CD14-positive monocyte (primary cell): ENCODE data around the gene CSK. TPM values are rescaled to one million over a fixed set of nuclear protein-coding genes. Genes with fewer than 3 reads are reported as not detected.
A peak's percentile ranks its signal among the peaks of the same experiment; 100 is the strongest.

ENCODE experiments used
- DNase-seq, 3 donors: peaks; one replicate each; pipeline ENCODE4 v3.0.0-alpha.2; 2011 to 2022
- H2AFZ ChIP-seq: 2 replicates; pipeline ENCODE4 v1.6.0; 2012; ENCODE audit warnings: mild to moderate bottlenecking, low read depth, low read length, inconsistent platforms; ENCODE audit not compliant: insufficient read depth, poor library complexity, severe bottlenecking
- H3K27ac ChIP-seq, 2 donors: 1 replicate in 1 of 2; 2 replicates in 1 of 2; pipeline ENCODE4 v1.5.1; 2012 to 2013; ENCODE audit warnings: low read length in 2 of 2, control low read depth in 1 of 2, inconsistent platforms in 1 of 2, low read depth in 1 of 2, mild to moderate bottlenecking in 1 of 2
- H3K27me3 ChIP-seq, 2 donors: one replicate each; pipeline versions ENCODE4 v1.6.0 to v1.6.1; 2011 to 2013; ENCODE audit warnings: low read length in 2 of 2; ENCODE audit not compliant: control insufficient read depth in 2 of 2, insufficient read depth in 2 of 2
- H3K36me3 ChIP-seq, 2 donors: replicated peaks in 1 of 2; 1 replicate in 1 of 2; 2 replicates in 1 of 2; pipeline versions ENCODE4 v1.5.1 to v1.6.1; 2012 to 2013; ENCODE audit warnings: low read length in 2 of 2, control low read depth in 1 of 2, inconsistent platforms in 1 of 2, mild to moderate bottlenecking in 1 of 2; ENCODE audit not compliant: insufficient read depth in 2 of 2, control insufficient read depth in 1 of 2
- H3K4me1 ChIP-seq, 2 donors: 1 replicate in 1 of 2; 2 replicates in 1 of 2; pipeline versions ENCODE4 v1.5.1 to v1.6.1; 2012 to 2013; ENCODE audit warnings: low read length in 2 of 2, control low read depth in 1 of 2, inconsistent platforms in 1 of 2, mild to moderate bottlenecking in 1 of 2, moderate library complexity in 1 of 2; ENCODE audit not compliant: insufficient read depth in 2 of 2, control insufficient read depth in 1 of 2
- H3K4me2 ChIP-seq: replicated peaks from 2 replicates; pipeline ENCODE3; 2012; ENCODE audit warnings: low read length, moderate library complexity, mild to moderate bottlenecking; ENCODE audit not compliant: poor library complexity, severe bottlenecking; ENCODE audit errors: extremely low read depth
- H3K4me3 ChIP-seq, 3 experiments: fragments of 200-600 bp in 1 of 3; sonication (generic) in 1 of 3; replicated peaks in 1 of 3; 1 replicate in 2 of 3; 2 replicates in 1 of 3; pipeline ENCODE4 v1.5.1; 2011 to 2013; ENCODE audit warnings: low read length in 3 of 3, mild to moderate bottlenecking in 3 of 3, control low read depth in 2 of 3, low read depth in 2 of 3, inconsistent platforms in 1 of 3, moderate library complexity in 1 of 3
- H3K79me2 ChIP-seq: 2 replicates; pipeline ENCODE4 v1.6.0; 2012; ENCODE audit warnings: mild to moderate bottlenecking, control low read depth, inconsistent platforms, low read length, moderate library complexity; ENCODE audit not compliant: insufficient read depth
- H3K9ac ChIP-seq: 2 replicates; pipeline ENCODE4 v1.6.0; 2017; ENCODE audit warnings: low read length, mild to moderate bottlenecking; ENCODE audit not compliant: insufficient read depth, poor library complexity, severe bottlenecking
- H3K9me3 ChIP-seq, 2 donors: replicated peaks in 1 of 2; 1 replicate in 1 of 2; 2 replicates in 1 of 2; pipeline versions ENCODE4 v1.5.1 to v1.6.1; 2012 to 2013; ENCODE audit warnings: low read length in 2 of 2, control low read depth in 1 of 2; ENCODE audit not compliant: control insufficient read depth in 1 of 2, insufficient read depth in 1 of 2
- H4K20me1 ChIP-seq: 2 replicates; pipeline ENCODE4 v1.6.0; 2012; ENCODE audit warnings: mild to moderate bottlenecking, low read length, control low read depth, moderate library complexity; ENCODE audit not compliant: insufficient read depth
- H3K27ac Mint-ChIP-seq, 7 donors: one replicate each; pipeline ENCODE4 v1.8.0; 2020; ENCODE audit warnings: mild to moderate bottlenecking in 7 of 7, mixed read lengths in 7 of 7, moderate library complexity in 6 of 7, inconsistent platforms in 2 of 7
- H3K27me3 Mint-ChIP-seq, 3 donors: one replicate each; pipeline ENCODE4 v1.8.0; 2021 to 2022; ENCODE audit warnings: low read depth in 3 of 3, mild to moderate bottlenecking in 3 of 3, mixed read lengths in 3 of 3, moderate library complexity in 3 of 3, inconsistent platforms in 1 of 3
- H3K36me3 Mint-ChIP-seq, 2 donors: one replicate each; pipeline ENCODE4 v1.8.0; 2020; ENCODE audit warnings: mixed read lengths in 2 of 2, inconsistent platforms in 1 of 2, mild to moderate bottlenecking in 1 of 2
- H3K4me1 Mint-ChIP-seq: one replicate; pipeline ENCODE4 v1.8.0; 2020; ENCODE audit warnings: mild to moderate bottlenecking, mixed read lengths
- H3K4me3 Mint-ChIP-seq, 2 donors: one replicate each; pipeline ENCODE4 v1.8.0; 2020; ENCODE audit warnings: mild to moderate bottlenecking in 2 of 2, mixed read lengths in 2 of 2, moderate library complexity in 1 of 2
- H3K9me3 Mint-ChIP-seq, 7 donors: one replicate each; pipeline ENCODE4 v1.8.0; 2020 to 2022; ENCODE audit warnings: mixed read lengths in 7 of 7, mild to moderate bottlenecking in 6 of 7, moderate library complexity in 6 of 7, inconsistent platforms in 2 of 7
- CTCF ChIP-seq: fragments of 200-600 bp; IDR thresholded peaks from one replicate; pipeline ENCODE4 v1.8.0; 2022; ENCODE audit warnings: antibody characterized with exemption, mild to moderate bottlenecking
- WGBS: methylation state at CpG from one replicate; pipeline ENCODE4 v1.1.5; 2013; ENCODE audit warnings: missing lambda C conversion rate; ENCODE audit not compliant: insufficient coverage; 5-methylcytosine and 5-hydroxymethylcytosine counted together
- intact Hi-C, 2 donors: fragments of 100-400 bp; cut with micrococcal nuclease; formaldehyde crosslinking; loops; one replicate each; pipeline versions ENCODE4 v1.15.0 to v1.15.1; 2023
- polyA plus RNA-seq, 3 donors: library from polyadenylated mRNA; depleted of rRNA in 1 of 3; unstranded in 2 of 3; stranded (reverse) in 1 of 3; fragments of 300-500 nt in 2 of 3; fragments of >200 nt in 1 of 3; fragmentation: Illumina TruSeq in 2 of 3; gene quantifications; 1 replicate in 2 of 3; 2 replicates in 1 of 3; pipeline ENCODE4 v1.2.3, GENCODE V29; 2012 to 2021

Gene CSK
- polyA plus RNA-seq, 3 donors: 79.0 to 426 (median 106) TPM

GRCh38 chr15:74775132-74775562 lies 6.7 kb upstream of the CSK start:
- H3K27ac Mint-ChIP-seq: peak overlapping the region; percentile 42 to 99 (median 79)
- peak overlapping the region; percentile 32 for H3K4me2 ChIP-seq
- H3K27me3 Mint-ChIP-seq: peaks cover 3 to 8% (median 5%) of the 10 kb centered on the region in 3 donors
- no peaks in the 10 kb centered on the region for H3K9me3 ChIP-seq
- H3K36me3 Mint-ChIP-seq: no peaks in the 10 kb centered on the region
- peaks cover 75 to 82% of the 10 kb centered on the region in 2 donors for H3K4me1 ChIP-seq
- H3K36me3 ChIP-seq: no peaks in the 10 kb centered on the region
- H3K9me3 Mint-ChIP-seq: peaks cover 0 to 3% (median 0%) of the 10 kb centered on the region in 7 donors
- H4K20me1 ChIP-seq: no peaks in the 10 kb centered on the region
- WGBS: 89% methylated on average over 1 of the region's 5 CpGs
- H3K4me1 Mint-ChIP-seq: peaks cover 80% of the 10 kb centered on the region
- H3K79me2 ChIP-seq: peaks cover 10% of the 10 kb centered on the region
- peak overlapping the region in 1 of 2 donors; percentile 51 for H3K4me3 Mint-ChIP-seq
- no peaks in the 10 kb centered on the region for H3K27me3 ChIP-seq
- no peak overlapping the region for H3K9ac ChIP-seq
- no peak for TF ChIP-seq CTCF
- peak overlapping the region in 1 of 2 donors; percentile 62 for H3K27ac ChIP-seq
- DNase-seq: peak in 2 of 3 donors; percentile 41 to 52
- no peak overlapping the region for H2AFZ ChIP-seq
- intact Hi-C loops: loop anchor here in 1 of 2 donors (1.0 kb wide), 1 partner anchor 8 kb away; no protein-coding TSS in a partner anchor
- peak overlapping the region in 1 of 3 experiments; percentile 35 for H3K4me3 ChIP-seq

GRCh38 chr15:74775894-74776293 lies 6.0 kb upstream of the CSK start:
- Histone ChIP-seq H4K20me1 (no peaks in the 10 kb centered on the region), H3K27ac (peak overlapping the region; percentile 62 to 91), H3K9ac (no peak overlapping the region), H3K79me2 (peaks cover 14% of the 10 kb centered on the region), H2AFZ (no peak overlapping the region), H3K4me1 (peaks cover 82 to 88% of the 10 kb centered on the region in 2 donors), H3K9me3 (no peaks in the 10 kb centered on the region), H3K4me3 (peak overlapping the region in 1 of 3 experiments; percentile 35), H3K4me2 (peak overlapping the region; percentile 32), H3K27me3 (no peaks in the 10 kb centered on the region), H3K36me3 (no peaks in the 10 kb centered on the region)
- no CpG with 5 or more reads among the region's 4 CpGs for WGBS
- DNase-seq: no peak
- Mint-ChIP-seq H3K27me3 (peaks cover 0 to 7% (median under 1%) of the 10 kb centered on the region in 3 donors), H3K4me1 (peaks cover 87% of the 10 kb centered on the region), H3K36me3 (no peaks in the 10 kb centered on the region), H3K9me3 (peaks cover 0 to 3% (median 0%) of the 10 kb centered on the region in 7 donors), H3K27ac (peak overlapping the region; percentile 97 to 99 (median 99)), H3K4me3 (no peak overlapping the region)
- intact Hi-C loops: loop anchor here in 1 of 2 donors (1.0 kb wide), 1 partner anchor 7 kb away; no protein-coding TSS in a partner anchor
- no peak for TF ChIP-seq CTCF
